GM18858 (cell line): ENCODE results near the gene SCML2.
"Not testable (repeated sequence)": the region's sequence is repeated elsewhere in the genome, so short reads cannot be mapped to it uniquely, and the experiment has no call there.

Experiments
- ATAC-seq: cut with Tn5 transposase; IDR thresholded peaks from one replicate; pipeline ENCODE4 v1.9.1; 2021; ENCODE audit not compliant: unreplicated experiment

The SCML2 gene

GRCh38 chrX:18354369-18355223, at the start of gene SCML2:
Gene SCML2 (minus strand): TSS chrX:18354688. CDS start chrX:18334071, 20,617 bp downstream.
- no peak for ATAC-seq

DNA sequence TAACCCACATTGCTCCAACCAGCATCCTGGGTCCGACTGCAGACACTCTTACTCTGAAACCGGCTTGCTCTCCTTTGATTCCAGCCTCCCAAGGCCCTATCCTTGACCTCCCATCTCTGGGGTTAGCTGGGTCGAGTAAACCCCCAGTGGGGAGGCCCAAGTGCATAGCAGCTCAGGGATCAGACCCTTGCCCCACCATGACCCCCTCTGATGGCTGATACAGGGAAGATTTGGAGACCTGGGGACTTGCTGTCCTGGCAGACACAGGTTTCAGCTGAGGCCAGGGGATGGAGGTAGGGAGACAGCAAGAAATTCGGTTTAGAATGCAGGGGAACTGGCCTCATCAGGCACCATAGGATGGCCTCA, 47.3 kb upstream of the SCML2 start:
- no peak for ATAC-seq

GRCh38 chrX:18394477-18394876, 40.0 kb upstream of the SCML2 start:
- ATAC-seq, result no peak

DNA sequence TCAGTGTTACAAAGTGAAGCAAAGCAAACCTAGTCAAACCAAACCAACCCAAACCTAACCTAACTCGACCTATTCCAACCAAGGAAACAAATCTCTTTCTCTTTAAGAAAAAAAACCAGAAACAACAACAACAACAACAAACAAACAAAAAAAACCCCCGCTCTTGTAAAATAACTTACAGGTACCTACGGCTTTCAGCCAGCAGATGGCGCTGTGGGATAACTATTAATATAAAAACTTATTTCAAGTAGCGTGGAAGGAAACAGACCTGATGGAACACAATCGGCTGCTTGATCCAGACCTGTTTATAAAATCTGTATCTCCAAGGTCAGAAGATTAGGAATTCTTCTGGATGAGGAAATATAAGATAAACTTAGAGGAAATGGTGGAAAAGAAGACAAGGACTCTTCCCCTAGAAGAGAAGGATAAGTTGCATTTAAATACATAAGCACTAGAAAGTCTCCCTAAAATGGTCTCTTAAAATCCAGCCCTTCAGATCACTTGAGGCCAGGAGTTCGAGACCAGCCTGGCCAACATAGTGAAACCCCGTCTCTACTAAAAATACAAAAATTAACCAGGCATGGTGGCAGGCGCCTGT, 36.6 kb upstream of the SCML2 start:
- ATAC-seq, result no peak

- no peak for ATAC-seq
Observed at GRCh38 chrX:18389966-18390365, 35.5 kb upstream of the SCML2 start.

DNA sequence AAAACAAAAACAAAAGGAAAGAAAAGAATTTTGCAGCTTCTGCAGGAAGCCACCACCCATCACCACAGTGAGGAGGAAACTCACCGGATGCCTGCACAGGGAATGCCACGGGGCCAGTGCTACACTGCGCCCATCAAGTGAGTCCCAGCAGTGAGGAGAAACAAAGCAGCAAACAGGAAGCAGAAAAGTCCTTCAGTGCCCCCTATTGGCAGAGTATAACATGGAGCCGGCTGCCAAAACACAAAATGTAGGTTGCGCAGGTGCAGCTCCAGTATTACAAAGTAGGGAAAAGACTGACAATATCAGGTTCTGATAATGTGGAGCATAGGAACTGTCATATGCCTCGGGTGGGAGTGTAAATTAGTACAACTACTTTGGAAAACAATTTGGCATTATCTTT, 23.3 kb upstream of the SCML2 start:
- no peak for ATAC-seq

DNA sequence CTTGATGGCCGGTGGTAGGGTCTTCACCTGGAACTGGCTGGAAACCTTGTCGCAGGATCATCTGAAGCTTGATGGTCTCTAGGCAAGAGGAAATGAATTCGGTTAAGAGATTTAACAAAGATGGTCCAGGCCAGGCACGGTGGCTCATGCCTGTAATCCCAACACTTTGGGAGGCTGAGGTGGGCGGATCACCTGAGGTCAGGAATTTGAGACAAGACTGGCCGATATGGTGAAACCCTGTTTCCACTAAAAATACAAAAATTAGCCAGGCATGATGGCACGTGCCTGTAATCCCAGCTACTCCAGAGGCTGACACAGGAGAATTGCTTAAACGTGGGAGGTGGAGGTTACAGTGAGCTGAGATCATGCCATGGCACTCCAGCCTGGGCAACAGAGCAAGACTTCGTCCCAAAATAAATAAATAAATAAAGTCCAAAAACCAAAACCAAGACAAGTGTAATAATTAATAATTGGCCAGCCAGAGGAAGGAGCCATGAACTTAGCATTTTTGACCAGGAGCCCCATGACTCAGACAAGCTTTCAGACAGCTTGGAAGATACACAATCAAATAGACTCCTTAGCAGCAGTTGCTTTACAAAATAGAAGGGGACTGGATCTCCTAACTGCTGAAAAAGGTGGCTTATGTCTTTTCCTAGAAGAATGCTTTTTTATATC, 20.8 kb upstream of the SCML2 start:
- not testable (repeated sequence) for ATAC-seq

GRCh38 chrX:18369096-18369495, 14.6 kb upstream of the SCML2 start:
- not testable (repeated sequence) for ATAC-seq

GRCh38 chrX:18368402-18368801, 13.9 kb upstream of the SCML2 start:
- no peak for ATAC-seq

GRCh38 chrX:18360867-18361266, 6.4 kb upstream of the SCML2 start:
- ATAC-seq, result no peak

- no peak for ATAC-seq
Observed at GRCh38 chrX:18353931-18354368, 538 bp downstream of the SCML2 start.

GRCh38 chrX:18351784-18352183, 2.7 kb downstream of the SCML2 start:
- no peak for ATAC-seq

DNA sequence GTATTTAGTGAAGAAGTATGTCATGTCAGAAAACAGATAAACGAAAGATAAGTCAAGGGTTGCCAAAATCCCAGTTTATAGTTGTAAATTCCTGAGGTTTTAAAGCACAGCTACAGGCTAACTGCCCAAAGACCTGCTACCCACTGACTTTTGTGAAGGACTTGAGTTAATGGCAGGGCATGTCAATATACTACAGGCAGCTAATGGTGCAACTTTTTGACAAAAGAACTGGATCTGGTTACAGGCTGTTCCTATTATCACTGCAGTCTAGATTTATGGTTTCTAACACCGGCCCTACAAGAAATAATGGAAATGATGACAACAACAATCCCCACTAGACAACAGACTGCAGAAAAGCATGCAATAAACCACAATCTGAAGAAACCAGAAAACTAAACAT, 6.4 kb downstream of the SCML2 start:
- no peak for ATAC-seq

- ATAC-seq, result no peak
Observed at GRCh38 chrX:18309401-18309800, 45.1 kb downstream of the SCML2 start.

GRCh38 chrX:18297251-18297650, 57.2 kb downstream of the SCML2 start:
- ATAC-seq, result no peak

- no peak for ATAC-seq
Observed at GRCh38 chrX:18294893-18295292, 59.6 kb downstream of the SCML2 start.

DNA sequence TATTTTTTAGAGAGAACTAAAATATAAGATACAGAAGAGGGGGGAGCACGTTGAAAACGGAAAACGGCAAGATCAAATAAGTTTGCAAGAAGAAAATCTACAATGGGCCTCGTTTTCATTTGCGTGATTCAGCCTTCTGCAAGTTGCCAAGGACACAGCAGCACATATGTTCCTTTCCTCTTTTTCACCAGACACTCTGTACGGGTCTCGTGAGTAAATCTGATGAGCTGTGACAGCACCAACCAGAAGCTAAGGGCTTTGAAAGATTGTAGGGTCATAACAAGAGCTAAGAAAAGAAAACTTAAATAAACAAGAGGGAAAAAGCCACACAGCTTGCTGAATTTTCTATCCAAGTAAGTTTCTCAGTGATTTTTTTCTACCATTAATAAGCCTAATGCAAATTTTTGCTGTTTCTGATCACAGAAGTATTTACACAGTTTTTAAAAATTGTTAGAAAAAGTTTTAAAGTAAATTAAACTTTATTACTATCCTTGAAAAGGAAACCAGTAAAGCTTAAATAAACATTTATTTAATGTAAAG, 63.4 kb downstream of the SCML2 start:
- ATAC-seq, result no peak

- no peak for ATAC-seq
Observed at GRCh38 chrX:18290200-18290599, 64.3 kb downstream of the SCML2 start.

- no peak for ATAC-seq
Observed at GRCh38 chrX:18288716-18289115, 65.8 kb downstream of the SCML2 start.

- no peak for ATAC-seq
Observed at GRCh38 chrX:18286322-18286831, 68.1 kb downstream of the SCML2 start.

- ATAC-seq, result no peak
Observed at GRCh38 chrX:18278449-18278848, 76.0 kb downstream of the SCML2 start.
